Islet of Langerhans (tissue), 1 donor: ENCODE data around the gene SLC17A8.
"Not testable (repeated sequence)": the region's sequence is repeated elsewhere in the genome, so short reads cannot be mapped to it uniquely, and the experiment has no call there.

Experiments used
- FAIRE-seq: peaks from one replicate; lab custom pipeline; 2011; peaks lifted over from hg19 to GRCh38; lab: Jason Lieb, UNC

SLC17A8 gene

GRCh38 chr12:100356644-100357223 lies at the start of gene SLC17A8:
Gene SLC17A8 (plus strand): TSS chr12:100357074. CDS start chr12:100357392, 318 bp downstream.
- FAIRE-seq, result no peak

- FAIRE-seq, result not testable (repeated sequence)
These were observed 48.7 kb upstream of the SLC17A8 start for GRCh38 chr12:100308138-100308537.

GRCh38 chr12:100311317-100311716 lies 45.6 kb upstream of the SLC17A8 start:
- no peak for FAIRE-seq

GRCh38 chr12:100317371-100317770 lies 39.5 kb upstream of the SLC17A8 start:
- FAIRE-seq, result no peak

- no peak for FAIRE-seq
These were observed 32.4 kb upstream of the SLC17A8 start for GRCh38 chr12:100324498-100324897.

GRCh38 chr12:100326208-100326607 lies 30.7 kb upstream of the SLC17A8 start:
- no peak for FAIRE-seq

- FAIRE-seq, result no peak
These were observed 27.1 kb upstream of the SLC17A8 start for GRCh38 chr12:100329800-100330199.

GRCh38 chr12:100331871-100332270 lies 25.0 kb upstream of the SLC17A8 start:
- no peak for FAIRE-seq

- no peak for FAIRE-seq
These were observed 24.0 kb upstream of the SLC17A8 start for GRCh38 chr12:100332852-100333251.

- no peak for FAIRE-seq
These were observed 19.6 kb upstream of the SLC17A8 start for GRCh38 chr12:100337299-100337698.

GRCh38 chr12:100337727-100338126 lies 19.1 kb upstream of the SLC17A8 start:
- FAIRE-seq, result peak; percentile 79

GRCh38 chr12:100339071-100339470 lies 17.8 kb upstream of the SLC17A8 start:
- no peak for FAIRE-seq

- not testable (repeated sequence) for FAIRE-seq
These were observed 14.0 kb upstream of the SLC17A8 start for GRCh38 chr12:100342897-100343296.

- FAIRE-seq, result not testable (repeated sequence)
These were observed 12.5 kb upstream of the SLC17A8 start for GRCh38 chr12:100344351-100344750.

- FAIRE-seq, result no peak
These were observed 11.7 kb upstream of the SLC17A8 start for GRCh38 chr12:100345020-100345767.

- FAIRE-seq, result no peak
These were observed 10.2 kb upstream of the SLC17A8 start for GRCh38 chr12:100346660-100347059.

- FAIRE-seq, result peak; percentile 45
These were observed 8.0 kb upstream of the SLC17A8 start for GRCh38 chr12:100348657-100349454.

GRCh38 chr12:100359248-100359647 lies 2.4 kb downstream of the SLC17A8 start:
- no peak for FAIRE-seq

- FAIRE-seq, result no peak
These were observed 2.9 kb downstream of the SLC17A8 start for GRCh38 chr12:100359822-100360221.

- FAIRE-seq, result no peak
These were observed 3.6 kb downstream of the SLC17A8 start for GRCh38 chr12:100360450-100360849.

- no peak for FAIRE-seq
These were observed 7.5 kb downstream of the SLC17A8 start for GRCh38 chr12:100364324-100364723.

GRCh38 chr12:100365411-100365810 lies 8.5 kb downstream of the SLC17A8 start:
- FAIRE-seq, result no peak

- no peak for FAIRE-seq
These were observed 11.2 kb downstream of the SLC17A8 start for GRCh38 chr12:100368066-100368465.
